Natural killer cell (primary cell): ENCODE results near the gene VEGFA. TPM values are rescaled to one million over a fixed set of nuclear protein-coding genes. Genes with fewer than 3 reads are reported as not detected.
A peak's percentile ranks its signal among the peaks of the same experiment; 100 is the strongest.

Experiments used
- ATAC-seq, 3 donors: fragments of 150-1000 bp in 2 of 3; fragments of 200-7000 bp in 1 of 3; cut with Tn5 transposase; 1 replicate in 1 of 3; 2 replicates in 2 of 3; pipeline ENCODE4 v1.10.0; 2021; ENCODE audit warnings: mild to moderate bottlenecking in 2 of 3, moderate library complexity in 2 of 3
- DNase-seq, 2 donors: peaks; one replicate each; pipeline versions ENCODE4 v3.0.0 to v3.0.0-alpha.2; 2013 to 2021; ENCODE audit warnings: mixed read lengths in 1 of 2
- H3K27ac ChIP-seq: one replicate; pipeline ENCODE4 v1.5.1; 2013; ENCODE audit warnings: mild to moderate bottlenecking, low read length
- H3K27me3 ChIP-seq: one replicate; pipeline ENCODE4 v1.6.1; 2013; ENCODE audit warnings: low read length; ENCODE audit not compliant: control insufficient read depth, insufficient read depth
- H3K36me3 ChIP-seq: one replicate; pipeline ENCODE4 v1.6.1; 2013; ENCODE audit warnings: low read length; ENCODE audit not compliant: control insufficient read depth, insufficient read depth
- H3K4me1 ChIP-seq: one replicate; pipeline ENCODE4 v1.6.1; 2013; ENCODE audit warnings: low read length; ENCODE audit not compliant: control insufficient read depth, insufficient read depth
- H3K4me3 ChIP-seq: one replicate; pipeline ENCODE4 v1.5.1; 2013; ENCODE audit warnings: low read length
- H3K9me3 ChIP-seq: one replicate; pipeline ENCODE4 v1.6.1; 2013; ENCODE audit warnings: low read length; ENCODE audit not compliant: control insufficient read depth, insufficient read depth
- H3K27ac Mint-ChIP-seq, 2 donors: one replicate each; pipeline ENCODE4 v1.8.0; 2022; ENCODE audit warnings: mild to moderate bottlenecking in 2 of 2, mixed read lengths in 2 of 2, moderate library complexity in 1 of 2
- H3K27me3 Mint-ChIP-seq, 2 donors: one replicate each; pipeline ENCODE4 v1.8.0; 2022; ENCODE audit warnings: low read depth in 2 of 2, mixed read lengths in 2 of 2
- H3K36me3 Mint-ChIP-seq: one replicate; pipeline ENCODE4 v1.8.0; 2022; ENCODE audit warnings: mixed read lengths
- H3K4me1 Mint-ChIP-seq, 2 donors: one replicate each; pipeline ENCODE4 v1.8.0; 2022; ENCODE audit warnings: mixed read lengths in 2 of 2
- H3K4me3 Mint-ChIP-seq: one replicate; pipeline ENCODE4 v1.8.0; 2022; ENCODE audit warnings: mild to moderate bottlenecking, moderate library complexity, mixed read lengths
- H3K9me3 Mint-ChIP-seq, 2 donors: one replicate each; pipeline ENCODE4 v1.8.0; 2022; ENCODE audit warnings: mixed read lengths in 2 of 2
- WGBS: methylation state at CpG from one replicate; pipeline ENCODE4 v1.1.7; 2013; ENCODE audit warnings: missing lambda C conversion rate; ENCODE audit not compliant: insufficient coverage; 5-methylcytosine and 5-hydroxymethylcytosine counted together
- intact Hi-C: fragments of 100-400 bp; cut with micrococcal nuclease; formaldehyde crosslinking; loops from one replicate; pipeline ENCODE4 v1.14.2; 2022
- total RNA-seq, 4 donors: library from RNA; stranded (reverse); fragments of 120-200 nt in 1 of 4; gene quantifications; one replicate each; pipeline versions ENCODE4 v1.2.3 to v1.2.4, GENCODE V29; 2013 to 2022
- TF ChIP-seq, protein P1 (sequence below): fragments of 200-600 bp; IDR thresholded peaks from one replicate; pipeline ENCODE4 v1.8.0; 2022; ENCODE audit warnings: antibody characterized with exemption

The VEGFA gene
- total RNA-seq, 3 donors from 2014 or later (not counting 1 experiment from before 2014, with no cell fraction given) = 3.6 to 27.5 (median 3.7) TPM

- Mint-ChIP-seq H3K36me3 (no peaks in the 10 kb centered on the region), H3K27me3 (no peaks in the 10 kb centered on the region), H3K4me3 (no peak overlapping the region), H3K27ac (no peak overlapping the region), H3K4me1 (peaks cover 20% of the 10 kb centered on the region in 2 donors), H3K9me3 (no peaks in the 10 kb centered on the region)
- Histone ChIP-seq H3K27me3 (no peaks in the 10 kb centered on the region), H3K4me3 (no peak overlapping the region), H3K36me3 (no peaks in the 10 kb centered on the region), H3K9me3 (no peaks in the 10 kb centered on the region), H3K4me1 (peaks cover 6% of the 10 kb centered on the region), H3K27ac (no peak overlapping the region)
- intact Hi-C loops = no loop called here
- ATAC-seq (no peak), DNase-seq (no peak)
- 92% methylated on average over 3 of the region's 5 CpGs for WGBS
- TF ChIP-seq, protein P1, sequence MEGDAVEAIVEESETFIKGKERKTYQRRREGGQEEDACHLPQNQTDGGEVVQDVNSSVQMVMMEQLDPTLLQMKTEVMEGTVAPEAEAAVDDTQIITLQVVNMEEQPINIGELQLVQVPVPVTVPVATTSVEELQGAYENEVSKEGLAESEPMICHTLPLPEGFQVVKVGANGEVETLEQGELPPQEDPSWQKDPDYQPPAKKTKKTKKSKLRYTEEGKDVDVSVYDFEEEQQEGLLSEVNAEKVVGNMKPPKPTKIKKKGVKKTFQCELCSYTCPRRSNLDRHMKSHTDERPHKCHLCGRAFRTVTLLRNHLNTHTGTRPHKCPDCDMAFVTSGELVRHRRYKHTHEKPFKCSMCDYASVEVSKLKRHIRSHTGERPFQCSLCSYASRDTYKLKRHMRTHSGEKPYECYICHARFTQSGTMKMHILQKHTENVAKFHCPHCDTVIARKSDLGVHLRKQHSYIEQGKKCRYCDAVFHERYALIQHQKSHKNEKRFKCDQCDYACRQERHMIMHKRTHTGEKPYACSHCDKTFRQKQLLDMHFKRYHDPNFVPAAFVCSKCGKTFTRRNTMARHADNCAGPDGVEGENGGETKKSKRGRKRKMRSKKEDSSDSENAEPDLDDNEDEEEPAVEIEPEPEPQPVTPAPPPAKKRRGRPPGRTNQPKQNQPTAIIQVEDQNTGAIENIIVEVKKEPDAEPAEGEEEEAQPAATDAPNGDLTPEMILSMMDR = no peak
Observed at GRCh38 chr6:43806758-43807227, 36.8 kb downstream of the VEGFA start.

DNA sequence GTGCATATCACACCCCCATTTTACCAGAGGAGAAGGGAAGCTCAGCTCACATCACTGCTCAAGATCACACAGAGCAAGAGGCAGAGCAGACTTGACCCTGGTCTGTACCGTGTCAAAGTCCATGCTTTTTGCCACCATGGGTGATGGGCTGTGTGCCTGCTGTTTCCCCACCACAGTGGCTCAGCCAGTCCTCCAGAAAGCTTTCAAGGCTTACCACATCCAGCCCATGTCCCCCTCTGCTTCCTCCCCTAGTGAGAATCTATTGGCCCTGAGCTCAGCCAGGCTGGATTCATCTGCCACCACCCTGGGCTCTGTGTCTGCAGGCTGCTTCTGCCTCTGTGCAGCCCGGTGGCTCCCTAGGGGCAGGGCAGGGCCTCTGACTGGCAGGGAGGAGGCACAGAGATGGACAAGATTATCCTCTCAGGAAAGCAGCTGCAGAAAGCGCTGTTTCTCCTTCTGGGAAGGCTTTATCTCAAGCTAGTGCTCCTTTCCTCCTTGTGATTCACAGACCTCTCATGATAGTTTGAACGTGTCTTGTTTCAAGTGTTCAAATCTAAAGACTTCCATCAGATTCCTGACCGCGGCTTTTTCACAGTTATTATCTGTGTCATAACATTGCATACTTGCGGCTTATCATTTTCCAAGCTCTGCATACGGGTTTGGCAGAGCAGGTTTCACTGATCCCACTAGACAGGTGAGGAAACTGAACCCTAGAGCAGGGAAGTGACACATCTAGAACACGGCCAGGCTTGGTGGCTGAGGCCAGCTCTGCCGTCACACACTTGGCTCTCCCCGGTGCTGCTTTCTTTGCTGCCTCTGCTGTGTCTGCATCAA, 37.4 kb downstream of the VEGFA start:
- peak in 1 of 3 donors; percentile 57 for ATAC-seq
- Mint-ChIP-seq H3K36me3 (no peaks in the 10 kb centered on the region), H3K27me3 (no peaks in the 10 kb centered on the region), H3K4me3 (no peak overlapping the region), H3K4me1 (peaks cover 25 to 27% of the 10 kb centered on the region in 2 donors), H3K9me3 (no peaks in the 10 kb centered on the region), H3K27ac (no peak overlapping the region)
- no peak for DNase-seq
- 72% methylated on average over 11 of the region's 11 CpGs for WGBS
- TF ChIP-seq, protein P1 = no peak
- no peaks in the 10 kb centered on the region for H3K36me3 ChIP-seq
- no peaks in the 10 kb centered on the region for H3K27me3 ChIP-seq
- peaks cover 10% of the 10 kb centered on the region for H3K4me1 ChIP-seq
- no peak overlapping the region for H3K27ac ChIP-seq
- intact Hi-C loops = no loop called here
- no peaks in the 10 kb centered on the region for H3K9me3 ChIP-seq
- H3K4me3 ChIP-seq = no peak overlapping the region

DNA sequence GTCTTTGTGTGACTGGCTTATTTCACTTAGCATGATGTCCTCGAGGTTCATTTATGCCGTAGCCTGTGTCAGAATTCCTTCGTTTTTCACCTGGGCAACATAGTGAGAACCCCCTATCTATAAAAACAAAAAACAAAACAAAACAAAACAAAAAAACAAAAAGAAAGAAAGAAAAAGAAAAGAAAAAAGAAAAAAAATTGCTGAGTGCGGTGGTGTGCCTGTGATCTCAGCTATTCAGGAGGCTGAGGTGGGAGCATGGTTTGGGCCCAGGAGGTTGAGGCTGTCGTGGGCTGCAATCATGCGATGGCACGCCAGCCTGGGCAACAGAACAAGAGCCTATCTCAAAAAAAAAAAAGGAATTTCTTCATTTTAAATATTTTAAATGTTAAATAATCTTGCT, 38.4 kb downstream of the VEGFA start:
- H3K27me3 Mint-ChIP-seq = no peaks in the 10 kb centered on the region
- no peaks in the 10 kb centered on the region for H3K27me3 ChIP-seq
- H3K4me1 ChIP-seq = peaks cover 19% of the 10 kb centered on the region
- no peak overlapping the region for H3K27ac ChIP-seq
- no peaks in the 10 kb centered on the region for H3K9me3 ChIP-seq
- H3K36me3 ChIP-seq = no peaks in the 10 kb centered on the region
- no peak overlapping the region for H3K27ac Mint-ChIP-seq
- H3K4me3 Mint-ChIP-seq = no peak overlapping the region
- TF ChIP-seq, protein P1 = no peak
- DNase-seq (no peak), ATAC-seq (no peak)
- peaks cover 31 to 34% of the 10 kb centered on the region in 2 donors for H3K4me1 Mint-ChIP-seq
- 97% methylated on average over 5 of the region's 7 CpGs for WGBS
- no peaks in the 10 kb centered on the region for H3K9me3 Mint-ChIP-seq
- H3K4me3 ChIP-seq = no peak overlapping the region
- intact Hi-C loops = no loop called here
- H3K36me3 Mint-ChIP-seq = no peaks in the 10 kb centered on the region
